ENCODE measurements around the gene PHF2. TPM values are rescaled to one million over a fixed set of nuclear protein-coding genes. Genes with fewer than 3 reads are reported as not detected.

PHF2 gene
- total RNA-seq, 1 donor from 2014 or later = 13.9 TPM

DNA sequence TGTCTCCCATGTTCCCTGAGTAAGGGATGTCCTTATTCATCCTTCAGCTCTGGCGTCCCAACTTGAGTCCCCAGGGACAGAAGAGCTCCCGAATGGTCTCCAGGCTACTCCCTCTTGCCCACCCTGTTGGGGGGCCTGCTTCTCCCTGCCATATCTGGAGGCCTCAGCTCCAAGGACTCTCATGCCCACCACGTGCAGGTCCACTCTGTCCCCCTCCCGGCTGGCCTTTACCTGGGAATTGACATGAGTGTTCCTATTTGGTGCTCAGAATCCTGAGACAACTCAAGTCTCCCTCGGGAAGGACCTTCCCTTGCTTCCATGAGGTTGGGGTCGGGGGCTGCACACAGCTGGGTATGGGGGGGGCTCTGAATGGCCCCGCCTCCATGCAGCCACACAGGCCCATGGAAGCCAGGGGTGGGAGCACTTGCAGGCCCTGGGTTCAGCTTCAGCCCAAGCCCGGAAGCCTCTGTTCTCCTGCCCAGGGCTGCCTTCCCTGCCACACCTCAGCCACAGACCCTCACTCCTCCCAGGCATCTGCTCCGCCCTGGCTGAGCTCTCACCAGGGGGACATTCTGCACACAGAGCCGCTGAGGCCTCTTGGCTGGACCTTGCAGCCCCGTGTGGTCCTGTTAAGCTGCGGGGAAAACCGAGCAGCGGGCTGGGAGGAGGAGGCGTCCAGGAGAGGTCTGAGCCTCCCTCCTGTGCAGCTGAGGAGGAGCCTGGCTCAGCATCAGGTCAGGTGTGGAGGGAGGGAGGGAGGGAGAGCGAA lies 121.9 kb downstream of the PHF2 start:
- DNase-seq (ENCODE audit: low read depth in 2 of 2) = no peak

GRCh38 chr9:93699650-93700049 lies 123.3 kb downstream of the PHF2 start:
- no peak for DNase-seq (ENCODE audit: low read depth in 2 of 2)

GRCh38 chr9:93701494-93702218 lies 125.3 kb downstream of the PHF2 start:
- DNase-seq (ENCODE audit: low read depth in 2 of 2) = no peak

GRCh38 chr9:93702261-93702660 lies 125.9 kb downstream of the PHF2 start:
- DNase-seq (ENCODE audit: low read depth in 2 of 2) = no peak

- DNase-seq (ENCODE audit: low read depth in 2 of 2) = no peak
These were observed 132.1 kb downstream of the PHF2 start for GRCh38 chr9:93708289-93708986.

DNA sequence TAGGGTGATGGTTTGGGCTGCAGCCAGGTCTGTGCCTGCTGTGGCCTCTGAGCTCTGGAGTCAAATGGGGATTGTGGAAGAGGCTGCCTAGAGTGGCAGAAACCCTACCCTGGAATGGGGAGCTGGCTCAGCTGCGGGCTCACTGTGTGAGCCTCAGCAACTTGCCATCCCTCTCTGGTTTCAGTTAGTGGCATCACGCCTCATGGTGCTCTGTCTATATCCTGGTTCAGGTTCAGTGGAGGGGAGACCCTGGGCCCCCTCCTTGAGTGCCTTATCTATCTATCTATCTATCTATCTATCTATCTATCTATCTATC lies 132.6 kb downstream of the PHF2 start:
- no peak for DNase-seq (ENCODE audit: low read depth in 2 of 2)

- DNase-seq (ENCODE audit: low read depth in 2 of 2) = no peak
These were observed 133.4 kb downstream of the PHF2 start for GRCh38 chr9:93709600-93710369.

DNA sequence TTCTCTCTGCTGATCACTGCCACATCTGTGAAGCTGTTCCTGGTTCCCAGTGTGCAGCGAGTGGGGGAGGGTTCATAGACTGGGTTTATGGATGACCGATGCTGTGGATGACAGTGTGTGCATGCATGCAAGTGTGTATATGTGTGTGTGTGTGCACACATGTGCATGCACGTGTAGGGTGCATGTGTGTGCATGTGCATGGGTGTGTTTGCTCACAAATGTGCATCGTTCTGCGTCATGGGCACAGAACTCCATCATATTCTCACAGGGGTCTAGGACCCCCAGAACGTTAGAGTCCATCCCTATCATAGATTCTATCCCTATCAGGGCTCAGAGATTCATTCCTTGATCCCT lies 134.0 kb downstream of the PHF2 start:
- no peak for DNase-seq (ENCODE audit: low read depth in 2 of 2)

DNA sequence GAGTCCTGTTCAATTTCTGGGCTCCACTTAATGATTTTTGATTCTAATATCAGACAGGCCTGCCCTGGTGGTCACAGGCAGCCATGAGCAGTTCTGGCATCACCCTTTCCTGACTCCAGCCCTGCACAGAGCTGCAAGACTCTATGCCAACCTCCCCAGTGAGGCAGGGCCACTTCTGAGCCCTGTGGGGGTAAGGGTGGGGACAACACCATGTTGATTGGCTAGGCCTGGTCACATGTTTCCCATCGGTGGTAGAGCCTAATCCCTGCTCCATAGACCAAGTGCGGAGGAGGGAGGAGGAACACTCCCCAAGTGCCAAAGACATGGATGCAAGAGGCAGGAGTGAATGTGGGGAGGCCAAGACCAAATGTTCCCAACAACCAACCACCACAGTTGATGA lies 134.6 kb downstream of the PHF2 start:
- no peak for DNase-seq (ENCODE audit: low read depth in 2 of 2)

- no peak for DNase-seq (ENCODE audit: low read depth in 2 of 2)
These were observed 136.5 kb downstream of the PHF2 start for GRCh38 chr9:93712896-93713295.

DNA sequence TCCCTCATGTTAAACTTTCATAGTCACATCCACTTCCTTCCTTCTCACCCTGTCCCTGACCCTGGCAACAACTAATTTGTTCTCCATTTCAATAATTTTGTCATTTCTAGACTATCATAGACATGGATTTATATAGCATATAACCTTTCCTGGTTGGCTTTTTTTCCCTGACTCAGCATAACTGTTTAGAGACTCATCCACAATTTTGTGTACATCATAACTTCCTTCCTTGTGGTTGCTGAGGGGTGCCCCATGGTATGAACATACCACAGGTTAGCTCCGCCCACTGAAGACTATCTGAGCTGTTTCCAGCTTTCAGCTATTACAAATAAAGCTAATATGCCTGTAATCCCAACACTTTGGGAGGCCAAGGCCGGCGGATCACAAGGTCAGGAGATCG lies 137.3 kb downstream of the PHF2 start:
- no peak for DNase-seq (ENCODE audit: low read depth in 2 of 2)

GRCh38 chr9:93721417-93721965 lies 145.1 kb downstream of the PHF2 start:
- no peak for DNase-seq (ENCODE audit: low read depth in 2 of 2)

DNA sequence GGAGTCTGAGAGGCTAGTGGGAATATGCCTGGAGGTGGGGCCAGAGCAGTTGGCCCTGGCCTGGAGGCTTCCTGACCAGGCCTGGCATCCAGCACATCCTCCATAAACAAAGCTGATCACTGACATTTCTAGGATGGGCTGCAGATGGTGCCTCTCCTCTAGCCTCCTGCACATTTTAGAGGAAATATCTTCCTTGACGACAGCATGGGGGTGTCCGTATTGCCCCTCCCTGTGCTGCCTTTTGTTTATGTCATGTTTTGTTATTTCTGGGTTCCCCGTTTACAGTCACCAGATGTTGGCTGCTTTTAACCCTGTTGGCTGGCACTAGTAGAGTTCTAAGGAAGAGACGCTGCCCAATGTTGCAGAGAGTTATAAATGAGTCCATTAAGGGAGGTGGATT lies 148.5 kb downstream of the PHF2 start:
- no peak for DNase-seq (ENCODE audit: low read depth in 2 of 2)

DNA sequence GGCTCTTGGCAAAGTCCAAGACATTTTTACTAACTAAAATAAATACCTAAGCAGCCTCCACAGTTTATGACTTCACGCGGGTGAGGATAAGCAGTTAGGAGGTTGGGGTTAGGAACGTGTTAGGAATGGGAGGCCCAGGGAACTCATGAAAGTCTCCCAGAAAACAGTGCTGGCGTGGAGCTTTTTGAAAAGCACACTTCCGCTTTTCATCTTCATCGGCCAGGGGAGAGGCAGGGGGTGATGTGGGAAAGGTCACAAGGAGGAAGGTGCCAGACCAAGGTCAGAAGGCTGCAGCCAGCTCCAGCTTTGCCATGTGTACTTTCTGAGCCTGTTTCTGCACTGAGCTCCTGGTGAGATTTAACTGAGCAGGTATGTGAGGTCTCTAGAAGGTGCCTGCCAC lies 149.0 kb downstream of the PHF2 start:
- no peak for DNase-seq (ENCODE audit: low read depth in 2 of 2)

- no peak for DNase-seq (ENCODE audit: low read depth in 2 of 2)
These were observed 149.8 kb downstream of the PHF2 start for GRCh38 chr9:93726147-93726546.

Other genes with a start within 250 kb of the PHF2 start
- gene FAM120A, start 124.9 kb upstream of the PHF2 start, total RNA-seq = 54.5 and 74.6 TPM in 2 replicates
- gene FAM120AOS, start 123.0 kb upstream of the PHF2 start, total RNA-seq = 17.7 and 27.4 TPM in 2 replicates

All from lung microvascular endothelial cell (primary cell).